PC-3 (cell line): ENCODE data around the gene SYPL1. TPM values are rescaled to one million over a fixed set of nuclear protein-coding genes. Genes with fewer than 3 reads are reported as not detected.

Experiments
- ATAC-seq: fragments of 200-7000 bp; cut with Tn5 transposase; 2 replicates; pipeline ENCODE4 v1.9.1; 2020; ENCODE audit warnings: mild to moderate bottlenecking, moderate library complexity
- BruUV-seq: library from RNA; stranded (reverse); fragments of 400-500 nt; replicated peaks from 2 replicates; lab custom pipeline; 2021; lab: Mats Ljungman, UMichigan
- CTCF ChIA-PET: fragments of 300-600 bp; sonication (Branson Sonifier 250); formaldehyde crosslinking; loops from one replicate; lab custom pipeline; 2022; ENCODE audit warnings: antibody characterized with exemption; lab: Charles Lee
- POLR2A ChIA-PET: fragments of 300-600 bp; sonication (Branson Sonifier 250); formaldehyde crosslinking; loops from one replicate; lab custom pipeline; 2022; ENCODE audit warnings: antibody characterized with exemption; ENCODE audit not compliant: unreplicated experiment; lab: Charles Lee
- DNase-seq: peaks from one replicate; pipeline ENCODE4 v3.0.0-alpha.2; 2015
- H2AFZ ChIP-seq: fragments of 300-600 bp; sonication (generic); 2 replicates; pipeline ENCODE4 v1.6.0; 2016; ENCODE audit warnings: antibody characterized with exemption, low read length
- H3F3A ChIP-seq: fragments of 300-600 bp; sonication (generic); one replicate; pipeline ENCODE4 v1.6.0; 2017; ENCODE audit warnings: antibody characterized with exemption, low read length, control low read depth, mild to moderate bottlenecking; ENCODE audit not compliant: unreplicated experiment
- H3K27ac ChIP-seq: fragments of 300-600 bp; sonication (generic); 2 replicates; pipeline ENCODE4 v1.5.1; 2016; ENCODE audit warnings: mild to moderate bottlenecking, low read length
- H3K27me3 ChIP-seq: fragments of 300-600 bp; sonication (generic); 2 replicates; pipeline ENCODE4 v1.6.1; 2016; ENCODE audit warnings: low read length, mixed read lengths
- H3K36me3 ChIP-seq: fragments of 300-600 bp; sonication (generic); 2 replicates; pipeline ENCODE4 v1.6.1; 2016; ENCODE audit warnings: low read depth, mixed run types, low read length, mixed read lengths
- H3K4me1 ChIP-seq: fragments of 300-600 bp; sonication (generic); 2 replicates; pipeline ENCODE4 v1.5.1; 2016; ENCODE audit warnings: low read length; ENCODE audit not compliant: insufficient read depth
- H3K4me2 ChIP-seq: fragments of 300-600 bp; sonication (generic); 2 replicates; pipeline ENCODE4 v1.6.0; 2016; ENCODE audit warnings: low read length
- H3K4me3 ChIP-seq: fragments of 300-600 bp; sonication (generic); 2 replicates; pipeline ENCODE4 v1.5.1; 2016; ENCODE audit warnings: mild to moderate bottlenecking, low read length, mixed read lengths
- H3K79me2 ChIP-seq: fragments of 300-600 bp; sonication (generic); 2 replicates; pipeline ENCODE4 v1.6.1; 2017; ENCODE audit warnings: low read length, mixed read lengths
- H3K9ac ChIP-seq: fragments of 300-600 bp; sonication (generic); 2 replicates; pipeline ENCODE4 v1.6.0; 2016; ENCODE audit warnings: mild to moderate bottlenecking, low read length
- H3K9me2 ChIP-seq: fragments of 300-600 bp; sonication (generic); replicated peaks from 2 replicates; pipeline ENCODE4 v1.6.1; 2016; ENCODE audit warnings: mixed run types, low read length, mixed read lengths
- H3K9me3 ChIP-seq: fragments of 300-600 bp; sonication (generic); 2 replicates; pipeline ENCODE4 v1.6.1; 2016; ENCODE audit warnings: low read length, mixed read lengths
- H4K20me1 ChIP-seq: fragments of 300-600 bp; sonication (generic); 2 replicates; pipeline ENCODE4 v1.6.1; 2016; ENCODE audit warnings: low read length, mixed read lengths
- EZH2 ChIP-seq: fragments of 300-600 bp; sonication (generic); IDR thresholded peaks from one replicate; pipeline ENCODE4 v1.6.1; 2017; ENCODE audit warnings: antibody characterized with exemption, mild to moderate bottlenecking, low read length; ENCODE audit not compliant: unreplicated experiment
- EZH2phosphoT487 ChIP-seq: fragments of 300-600 bp; sonication (generic); IDR thresholded peaks from 2 replicates; pipeline ENCODE4 v1.6.1; 2018; ENCODE audit warnings: mild to moderate bottlenecking, antibody characterized with exemption, low read length, borderline replicate concordance
- intact Hi-C: fragments of 100-400 bp; cut with micrococcal nuclease; formaldehyde crosslinking; loops from 2 replicates; pipeline ENCODE4 v1.9.0; 2023
- total RNA-seq: library from RNA; depleted of rRNA; stranded (reverse); fragments of >200 nt; gene quantifications from 2 replicates; pipeline ENCODE4 v1.2.3, GENCODE V29; 2014
- TF ChIP-seq, protein P1 (sequence below): fragments of 300-600 bp; sonication (generic); conservative IDR thresholded peaks from 2 replicates; pipeline ENCODE4 v1.5.1; 2017; ENCODE audit warnings: antibody characterized with exemption, low read depth, mild to moderate bottlenecking, low read length

Gene SYPL1
- total RNA-seq, 1 experiment from 2014 or later = 45.9 TPM

DNA sequence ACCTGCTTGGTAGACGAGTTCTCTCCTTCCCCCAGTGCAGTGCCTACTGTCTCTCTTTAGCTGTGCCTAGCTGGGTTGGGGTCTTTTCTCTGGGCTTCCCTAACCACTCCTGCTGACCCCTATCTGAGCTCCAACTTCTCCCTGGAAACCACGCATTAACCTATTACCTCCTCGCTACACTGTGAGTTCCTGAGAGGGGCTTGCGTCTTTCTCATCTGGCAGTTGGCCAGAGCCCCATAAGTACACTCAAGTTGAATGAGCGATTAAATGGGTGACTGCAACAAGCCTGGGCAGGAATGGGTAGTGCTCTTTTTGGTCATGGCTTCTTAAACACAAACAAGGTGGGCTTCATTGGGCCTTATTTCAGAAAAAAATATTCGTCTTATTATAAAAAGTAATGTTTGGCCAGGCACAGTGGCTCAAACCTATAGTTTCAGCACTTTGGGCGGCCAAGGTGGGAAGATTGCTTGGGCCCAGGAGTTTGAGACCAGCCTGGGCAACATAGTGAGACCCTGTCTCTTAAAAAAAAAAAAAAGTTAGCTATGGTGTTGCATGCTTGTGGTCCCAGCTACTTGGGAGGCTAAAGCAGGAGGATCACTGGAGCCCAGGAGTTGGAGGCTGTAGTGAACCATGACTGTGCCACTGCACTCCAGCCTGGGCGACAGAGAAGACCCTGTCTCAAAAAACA, 41.4 kb downstream of the SYPL1 start:
- BruUV-seq = TSS peak; percentile 46

DNA sequence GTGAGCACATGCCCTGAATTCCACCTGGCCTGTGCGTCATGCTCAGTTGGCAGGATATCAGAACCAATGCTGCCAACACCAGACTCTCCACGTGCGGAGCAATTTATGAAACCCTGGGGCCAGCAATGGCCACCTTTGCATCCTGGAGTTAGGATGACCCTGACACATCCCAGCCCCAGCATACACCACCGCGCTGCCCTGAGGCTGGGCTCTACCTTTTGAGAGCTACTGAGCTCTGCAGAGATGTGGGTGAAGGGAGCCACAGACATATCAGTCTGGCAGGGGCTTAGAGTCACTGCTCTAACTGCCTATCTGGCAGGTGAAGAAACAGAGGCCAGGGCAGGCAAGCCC, 41.9 kb downstream of the SYPL1 start:
- H3K9me3 ChIP-seq = no peaks in the 10 kb centered on the region
- ATAC-seq (no peak), DNase-seq (peak; percentile 61)
- intact Hi-C loops = no loop called here
- H3K4me3 ChIP-seq = no peak overlapping the region
- peaks cover 53% of the 10 kb centered on the region for H3K4me1 ChIP-seq
- H3F3A ChIP-seq = peaks cover 5% of the 10 kb centered on the region
- no peaks in the 10 kb centered on the region for H3K9me2 ChIP-seq
- H3K36me3 ChIP-seq = no peaks in the 10 kb centered on the region
- TF ChIP-seq EZH2phosphoT487 (no peak), EZH2 (no peak)
- TF ChIP-seq, protein P1, sequence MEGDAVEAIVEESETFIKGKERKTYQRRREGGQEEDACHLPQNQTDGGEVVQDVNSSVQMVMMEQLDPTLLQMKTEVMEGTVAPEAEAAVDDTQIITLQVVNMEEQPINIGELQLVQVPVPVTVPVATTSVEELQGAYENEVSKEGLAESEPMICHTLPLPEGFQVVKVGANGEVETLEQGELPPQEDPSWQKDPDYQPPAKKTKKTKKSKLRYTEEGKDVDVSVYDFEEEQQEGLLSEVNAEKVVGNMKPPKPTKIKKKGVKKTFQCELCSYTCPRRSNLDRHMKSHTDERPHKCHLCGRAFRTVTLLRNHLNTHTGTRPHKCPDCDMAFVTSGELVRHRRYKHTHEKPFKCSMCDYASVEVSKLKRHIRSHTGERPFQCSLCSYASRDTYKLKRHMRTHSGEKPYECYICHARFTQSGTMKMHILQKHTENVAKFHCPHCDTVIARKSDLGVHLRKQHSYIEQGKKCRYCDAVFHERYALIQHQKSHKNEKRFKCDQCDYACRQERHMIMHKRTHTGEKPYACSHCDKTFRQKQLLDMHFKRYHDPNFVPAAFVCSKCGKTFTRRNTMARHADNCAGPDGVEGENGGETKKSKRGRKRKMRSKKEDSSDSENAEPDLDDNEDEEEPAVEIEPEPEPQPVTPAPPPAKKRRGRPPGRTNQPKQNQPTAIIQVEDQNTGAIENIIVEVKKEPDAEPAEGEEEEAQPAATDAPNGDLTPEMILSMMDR = no peak
- no peak overlapping the region for H3K4me2 ChIP-seq
- POLR2A ChIA-PET = no interaction called here
- BruUV-seq = no TSS peak
- CTCF ChIA-PET = no interaction called here
- no peak overlapping the region for H3K27ac ChIP-seq
- H3K79me2 ChIP-seq = no peaks in the 10 kb centered on the region
- H2AFZ ChIP-seq = no peak overlapping the region
- H4K20me1 ChIP-seq = no peaks in the 10 kb centered on the region
- H3K27me3 ChIP-seq = no peaks in the 10 kb centered on the region
- no peak overlapping the region for H3K9ac ChIP-seq

More for the DNA sequence above, 41.4 kb downstream of the SYPL1 start:
- no peak overlapping the region for H3K9ac ChIP-seq
- ATAC-seq (no peak), DNase-seq (no peak)
- no peaks in the 10 kb centered on the region for H3K9me2 ChIP-seq
- no peaks in the 10 kb centered on the region for H3K79me2 ChIP-seq
- H3K4me2 ChIP-seq = peak overlapping the region; percentile 36
- peaks cover 47% of the 10 kb centered on the region for H3K4me1 ChIP-seq
- H3K27ac ChIP-seq = peak overlapping the region; percentile 80
- POLR2A ChIA-PET = no interaction called here
- H3K27me3 ChIP-seq = no peaks in the 10 kb centered on the region
- no peak overlapping the region for H3K4me3 ChIP-seq
- H3K36me3 ChIP-seq = no peaks in the 10 kb centered on the region
- H2AFZ ChIP-seq = no peak overlapping the region
- TF ChIP-seq, protein P1 = no peak
- TF ChIP-seq EZH2 = no peak
- TF ChIP-seq EZH2phosphoT487 = no peak
- intact Hi-C loops = no loop called here
- H3K9me3 ChIP-seq = no peaks in the 10 kb centered on the region
- CTCF ChIA-PET = no interaction called here
- H3F3A ChIP-seq = no peaks in the 10 kb centered on the region
- H4K20me1 ChIP-seq = no peaks in the 10 kb centered on the region

DNA sequence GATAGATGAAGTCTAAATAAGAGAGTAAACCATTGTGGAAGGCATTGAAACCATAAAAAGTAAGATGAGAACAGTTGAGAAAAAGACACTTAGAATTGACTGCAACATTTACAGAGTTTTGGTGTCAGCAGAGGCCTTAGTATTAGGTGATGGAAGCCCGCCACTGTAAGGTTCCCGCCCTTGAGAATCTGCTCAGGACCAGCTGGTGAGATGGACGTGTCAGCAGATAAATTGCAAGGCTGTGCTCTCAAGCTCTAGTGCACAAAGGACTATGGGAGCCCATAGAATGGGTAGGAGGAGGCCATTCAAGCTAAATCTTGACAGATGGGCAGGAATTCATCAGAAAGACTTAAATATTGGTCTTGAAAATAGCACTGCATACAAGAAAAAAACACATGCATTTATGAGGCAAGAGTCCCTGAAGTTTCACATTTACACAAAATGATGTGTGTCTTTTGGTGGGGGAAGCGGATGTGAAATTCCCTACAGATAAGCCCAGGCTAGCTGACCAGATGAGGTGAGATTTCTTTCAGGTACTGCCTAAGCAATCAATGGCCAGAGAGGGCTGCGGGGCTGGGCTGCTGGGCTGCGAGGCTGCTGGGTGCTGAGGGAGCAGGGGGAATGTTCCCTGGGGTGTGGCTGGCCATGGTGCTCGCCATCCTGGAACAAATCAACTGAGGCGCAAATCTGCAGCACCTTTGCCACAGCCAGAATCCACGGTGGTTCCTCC, 42.5 kb downstream of the SYPL1 start:
- Histone ChIP-seq H3K27ac (no peak overlapping the region), H2AFZ (no peak overlapping the region), H3K36me3 (no peaks in the 10 kb centered on the region), H3K4me2 (no peak overlapping the region), H3K9me2 (no peaks in the 10 kb centered on the region), H4K20me1 (no peaks in the 10 kb centered on the region), H3F3A (peaks cover 6% of the 10 kb centered on the region), H3K27me3 (no peaks in the 10 kb centered on the region), H3K4me3 (no peak overlapping the region), H3K9ac (no peak overlapping the region), H3K4me1 (peaks cover 57% of the 10 kb centered on the region), H3K9me3 (no peaks in the 10 kb centered on the region), H3K79me2 (no peaks in the 10 kb centered on the region)
- ChIA-PET CTCF (no interaction called here), POLR2A (no interaction called here)
- TF ChIP-seq, protein P1 = no peak
- no peak for TF ChIP-seq EZH2phosphoT487
- TF ChIP-seq EZH2 = no peak
- intact Hi-C loops = no loop called here
- ATAC-seq (no peak), DNase-seq (no peak)
- BruUV-seq = no TSS peak
